ENCODE data around the gene LRBA.
"Not testable (repeated sequence)": the region's sequence is repeated elsewhere in the genome, so short reads cannot be mapped to it uniquely, and the experiment has no call there.

LRBA gene

DNA sequence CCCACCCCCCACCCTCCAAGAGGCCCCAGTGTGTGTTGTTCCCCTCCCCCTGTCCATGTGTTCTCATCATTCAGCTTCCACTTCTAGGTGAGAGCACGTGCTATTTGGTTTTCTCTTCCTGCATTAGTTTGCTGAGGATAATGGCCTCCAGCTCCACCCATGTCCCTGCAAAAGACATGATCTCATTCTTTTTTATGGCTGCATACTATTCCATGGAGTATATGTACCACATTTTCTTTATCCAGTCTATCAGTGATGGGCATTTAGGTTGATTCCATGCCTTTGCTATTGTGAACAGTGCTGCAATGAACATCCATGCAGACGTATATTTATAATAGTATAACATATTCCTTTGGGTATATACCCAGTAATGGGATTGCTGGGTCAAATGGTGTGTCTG is 628.7 kb downstream of the LRBA start:
- not testable (repeated sequence) for DNase-seq

GRCh38 chr4:150385606-150386005 is 629.5 kb downstream of the LRBA start:
- DNase-seq, result no peak

GRCh38 chr4:150384249-150384648 is 630.8 kb downstream of the LRBA start:
- no peak for DNase-seq

GRCh38 chr4:150382028-150382427 is 633.1 kb downstream of the LRBA start:
- no peak for DNase-seq

- no peak for DNase-seq
These were observed 633.5 kb downstream of the LRBA start for GRCh38 chr4:150381609-150382008.

- DNase-seq, result no peak
These were observed 634.0 kb downstream of the LRBA start for GRCh38 chr4:150381036-150381435.

- DNase-seq, result no peak
These were observed 635.6 kb downstream of the LRBA start for GRCh38 chr4:150379454-150379853.

GRCh38 chr4:150375025-150375424 is 640.1 kb downstream of the LRBA start:
- DNase-seq, result no peak

GRCh38 chr4:150371869-150372268 is 643.2 kb downstream of the LRBA start:
- DNase-seq, result no peak

DNA sequence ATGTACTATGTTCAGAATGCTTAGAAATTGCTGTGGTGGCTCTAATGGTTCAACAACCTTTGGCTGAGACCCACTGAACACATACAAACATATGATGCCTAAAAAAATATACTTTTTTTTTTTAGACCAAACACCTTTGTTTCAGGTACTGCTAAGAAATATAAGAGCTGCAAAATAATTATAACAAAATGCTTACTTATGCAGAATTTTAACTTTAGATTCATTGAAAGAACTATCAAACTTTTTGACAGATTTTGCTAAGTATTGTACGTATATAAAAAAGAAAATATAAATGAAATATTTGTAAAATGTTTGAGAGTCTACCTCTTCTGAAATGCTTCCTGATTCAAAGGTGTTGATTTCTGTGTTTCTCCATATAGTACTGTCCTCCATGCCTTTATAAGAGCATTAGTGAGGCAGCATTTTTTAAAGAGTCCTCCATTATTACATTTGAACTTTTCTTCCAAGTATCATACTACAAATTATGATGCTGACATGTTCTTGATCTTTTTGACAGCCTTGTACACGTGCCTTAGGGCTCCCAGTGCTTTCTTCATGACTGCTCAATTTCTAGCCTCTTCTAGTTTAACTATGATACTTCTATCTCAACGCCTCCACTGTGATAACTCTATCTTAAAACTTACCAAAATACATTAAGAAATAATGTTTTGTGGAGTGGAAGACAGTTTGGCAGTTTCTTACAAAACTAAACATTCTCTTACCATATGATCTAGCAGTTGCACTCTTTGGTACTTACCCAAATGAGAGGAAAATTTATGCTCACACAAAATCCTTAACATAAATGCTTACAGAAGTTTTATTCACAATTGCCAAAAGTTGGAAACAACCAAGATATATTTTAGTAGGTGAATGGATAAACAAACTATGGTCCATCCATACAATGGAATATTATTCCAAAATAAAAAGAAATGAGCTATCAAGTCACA is 645.4 kb downstream of the LRBA start:
- DNase-seq, result no peak

GRCh38 chr4:150368667-150369066 is 646.4 kb downstream of the LRBA start:
- DNase-seq, result no peak

GRCh38 chr4:150367326-150367725 is 647.8 kb downstream of the LRBA start:
- DNase-seq, result no peak

GRCh38 chr4:150366487-150366999 is 648.5 kb downstream of the LRBA start:
- no peak for DNase-seq

- no peak for DNase-seq
These were observed 651.1 kb downstream of the LRBA start for GRCh38 chr4:150363721-150364688.

DNA sequence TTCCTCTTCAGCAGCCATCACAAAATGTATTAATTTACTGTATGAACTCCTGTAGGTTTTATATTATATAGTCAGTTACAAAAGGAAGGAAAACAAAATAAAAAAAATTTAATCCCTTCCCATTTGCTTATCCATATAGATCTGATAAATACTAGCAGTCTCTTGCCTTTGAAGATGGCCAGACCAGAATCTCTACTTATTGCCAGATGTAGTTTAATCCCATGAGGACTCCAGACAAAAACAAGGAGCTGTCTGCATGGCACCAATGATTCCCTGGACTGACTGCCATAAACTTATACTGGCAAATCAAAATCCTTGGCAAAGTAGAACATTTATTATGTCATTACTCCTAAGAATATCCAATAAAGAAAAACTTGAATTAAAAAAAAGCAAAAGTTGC is 656.4 kb downstream of the LRBA start:
- DNase-seq, result no peak

- DNase-seq, result no peak
These were observed 657.3 kb downstream of the LRBA start for GRCh38 chr4:150357829-150358228.

DNA sequence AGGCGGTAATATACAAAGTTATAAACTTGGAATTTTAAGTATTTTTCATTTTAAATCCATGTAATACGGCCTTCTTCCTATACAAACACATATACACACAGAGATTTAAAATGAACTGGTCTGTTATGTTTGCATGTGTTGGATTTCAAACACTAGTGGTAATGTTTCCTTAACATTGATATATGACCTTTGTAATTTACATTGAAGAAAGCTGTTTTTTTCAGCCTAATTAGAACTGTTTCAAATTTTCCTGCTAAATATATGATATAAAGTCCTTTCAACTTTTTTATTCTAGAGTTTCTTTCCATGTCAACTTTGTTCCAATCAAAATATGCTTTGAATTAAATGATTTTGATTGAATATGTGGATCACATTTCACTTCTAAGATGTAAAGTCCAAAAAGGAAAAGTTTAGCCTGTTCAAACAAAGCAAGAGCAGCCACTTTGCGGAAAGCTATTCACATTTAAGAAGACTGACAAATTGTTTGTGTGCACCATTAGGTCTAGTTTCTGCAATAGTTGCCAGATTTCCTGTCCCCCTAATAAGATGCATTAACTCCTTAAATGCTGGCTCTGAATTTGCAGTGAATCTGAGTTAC is 659.1 kb downstream of the LRBA start:
- DNase-seq, result no peak

GRCh38 chr4:150355418-150355817 is 659.7 kb downstream of the LRBA start:
- no peak for DNase-seq

GRCh38 chr4:150354214-150354796 is 660.8 kb downstream of the LRBA start:
- no peak for DNase-seq

GRCh38 chr4:150348079-150348478 is 667.0 kb downstream of the LRBA start:
- no peak for DNase-seq

DNA sequence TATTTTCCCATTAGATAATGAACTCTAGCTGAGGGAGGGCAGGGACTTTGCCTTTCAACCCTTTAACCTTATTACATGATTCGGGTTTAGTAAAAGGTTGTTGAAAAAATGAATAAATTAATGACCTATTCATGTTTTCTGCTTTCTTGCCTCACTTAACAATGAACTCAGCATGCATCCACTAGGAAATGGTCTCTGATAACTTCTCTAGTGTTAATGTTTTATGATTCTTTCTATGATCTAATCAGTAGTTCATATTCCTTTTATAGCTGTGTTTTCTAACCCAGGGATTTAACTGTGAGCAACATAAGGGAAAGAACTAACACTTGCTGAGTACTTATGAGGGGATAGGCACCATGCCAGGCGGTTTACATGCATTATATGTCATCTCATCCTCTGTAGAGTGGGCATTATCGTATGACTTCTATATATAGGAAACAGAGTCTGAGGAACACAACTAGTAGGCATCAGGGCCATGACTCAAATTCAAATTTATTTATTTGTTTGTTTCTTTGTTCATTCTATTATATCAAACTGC is 669.8 kb downstream of the LRBA start:
- DNase-seq, result no peak

GRCh38 chr4:150343796-150344195 is 671.3 kb downstream of the LRBA start:
- DNase-seq, result no peak
